Natural killer cell (primary cell): Measurements from ENCODE around the gene TMBIM4. TPM values are rescaled to one million over a fixed set of nuclear protein-coding genes. Genes with fewer than 3 reads are reported as not detected.

ENCODE experiments used
- ATAC-seq, 3 donors: fragments of 150-1000 bp in 2 of 3; fragments of 200-7000 bp in 1 of 3; cut with Tn5 transposase; 1 replicate in 1 of 3; 2 replicates in 2 of 3; pipeline ENCODE4 v1.10.0; 2021; ENCODE audit warnings: mild to moderate bottlenecking in 2 of 3, moderate library complexity in 2 of 3
- DNase-seq, 2 donors: peaks; one replicate each; pipeline versions ENCODE4 v3.0.0 to v3.0.0-alpha.2; 2013 to 2021; ENCODE audit warnings: mixed read lengths in 1 of 2
- H3K27ac ChIP-seq: one replicate; pipeline ENCODE4 v1.5.1; 2013; ENCODE audit warnings: mild to moderate bottlenecking, low read length
- H3K27me3 ChIP-seq: one replicate; pipeline ENCODE4 v1.6.1; 2013; ENCODE audit warnings: low read length; ENCODE audit not compliant: control insufficient read depth, insufficient read depth
- H3K36me3 ChIP-seq: one replicate; pipeline ENCODE4 v1.6.1; 2013; ENCODE audit warnings: low read length; ENCODE audit not compliant: control insufficient read depth, insufficient read depth
- H3K4me1 ChIP-seq: one replicate; pipeline ENCODE4 v1.6.1; 2013; ENCODE audit warnings: low read length; ENCODE audit not compliant: control insufficient read depth, insufficient read depth
- H3K4me3 ChIP-seq: one replicate; pipeline ENCODE4 v1.5.1; 2013; ENCODE audit warnings: low read length
- H3K9me3 ChIP-seq: one replicate; pipeline ENCODE4 v1.6.1; 2013; ENCODE audit warnings: low read length; ENCODE audit not compliant: control insufficient read depth, insufficient read depth
- H3K27ac Mint-ChIP-seq, 2 donors: one replicate each; pipeline ENCODE4 v1.8.0; 2022; ENCODE audit warnings: mild to moderate bottlenecking in 2 of 2, mixed read lengths in 2 of 2, moderate library complexity in 1 of 2
- H3K27me3 Mint-ChIP-seq, 2 donors: one replicate each; pipeline ENCODE4 v1.8.0; 2022; ENCODE audit warnings: low read depth in 2 of 2, mixed read lengths in 2 of 2
- H3K36me3 Mint-ChIP-seq: one replicate; pipeline ENCODE4 v1.8.0; 2022; ENCODE audit warnings: mixed read lengths
- H3K4me1 Mint-ChIP-seq, 2 donors: one replicate each; pipeline ENCODE4 v1.8.0; 2022; ENCODE audit warnings: mixed read lengths in 2 of 2
- H3K4me3 Mint-ChIP-seq: one replicate; pipeline ENCODE4 v1.8.0; 2022; ENCODE audit warnings: mild to moderate bottlenecking, moderate library complexity, mixed read lengths
- H3K9me3 Mint-ChIP-seq, 2 donors: one replicate each; pipeline ENCODE4 v1.8.0; 2022; ENCODE audit warnings: mixed read lengths in 2 of 2
- WGBS: methylation state at CpG from one replicate; pipeline ENCODE4 v1.1.7; 2013; ENCODE audit warnings: missing lambda C conversion rate; ENCODE audit not compliant: insufficient coverage; 5-methylcytosine and 5-hydroxymethylcytosine counted together
- intact Hi-C: fragments of 100-400 bp; cut with micrococcal nuclease; formaldehyde crosslinking; loops from one replicate; pipeline ENCODE4 v1.14.2; 2022
- total RNA-seq, 4 donors: library from RNA; stranded (reverse); fragments of 120-200 nt in 1 of 4; gene quantifications; one replicate each; pipeline versions ENCODE4 v1.2.3 to v1.2.4, GENCODE V29; 2013 to 2022
- TF ChIP-seq, protein P1 (sequence below): fragments of 200-600 bp; IDR thresholded peaks from one replicate; pipeline ENCODE4 v1.8.0; 2022; ENCODE audit warnings: antibody characterized with exemption

The TMBIM4 gene
- total RNA-seq, 3 donors from 2014 or later (not counting 1 experiment from before 2014, with no cell fraction given): 46.6 to 72.0 (median 63.2) TPM

DNA sequence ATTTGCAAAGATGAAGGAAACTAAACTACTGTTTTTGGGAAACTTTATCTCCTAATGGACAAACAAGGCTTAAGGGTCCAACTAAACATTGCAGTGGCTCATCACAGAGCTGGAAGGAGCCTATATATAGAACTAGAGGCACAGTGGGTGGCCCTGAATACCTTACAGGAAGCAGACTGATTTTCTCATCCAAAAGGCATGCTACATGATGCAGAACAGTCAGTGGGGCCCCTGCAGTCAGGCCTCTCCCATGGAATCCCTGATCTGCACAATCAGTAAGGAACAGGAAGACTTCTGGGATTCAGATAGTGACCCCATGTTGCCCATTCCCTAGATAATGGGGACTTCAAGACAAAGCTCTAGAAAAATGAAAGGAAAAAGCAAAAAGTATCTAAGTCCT lies 37.4 kb downstream of the TMBIM4 start:
- Mint-ChIP-seq H3K27me3 (no peaks in the 10 kb centered on the region), H3K9me3 (no peaks in the 10 kb centered on the region), H3K27ac (no peak overlapping the region), H3K36me3 (peaks cover 5% of the 10 kb centered on the region), H3K4me3 (peak overlapping the region; percentile 61), H3K4me1 (peaks cover 39 to 46% of the 10 kb centered on the region in 2 donors)
- Histone ChIP-seq H3K27me3 (no peaks in the 10 kb centered on the region), H3K27ac (no peak overlapping the region), H3K4me1 (peaks cover 10% of the 10 kb centered on the region), H3K4me3 (no peak overlapping the region), H3K9me3 (no peaks in the 10 kb centered on the region), H3K36me3 (peaks cover 24% of the 10 kb centered on the region)
- TF ChIP-seq, protein P1, sequence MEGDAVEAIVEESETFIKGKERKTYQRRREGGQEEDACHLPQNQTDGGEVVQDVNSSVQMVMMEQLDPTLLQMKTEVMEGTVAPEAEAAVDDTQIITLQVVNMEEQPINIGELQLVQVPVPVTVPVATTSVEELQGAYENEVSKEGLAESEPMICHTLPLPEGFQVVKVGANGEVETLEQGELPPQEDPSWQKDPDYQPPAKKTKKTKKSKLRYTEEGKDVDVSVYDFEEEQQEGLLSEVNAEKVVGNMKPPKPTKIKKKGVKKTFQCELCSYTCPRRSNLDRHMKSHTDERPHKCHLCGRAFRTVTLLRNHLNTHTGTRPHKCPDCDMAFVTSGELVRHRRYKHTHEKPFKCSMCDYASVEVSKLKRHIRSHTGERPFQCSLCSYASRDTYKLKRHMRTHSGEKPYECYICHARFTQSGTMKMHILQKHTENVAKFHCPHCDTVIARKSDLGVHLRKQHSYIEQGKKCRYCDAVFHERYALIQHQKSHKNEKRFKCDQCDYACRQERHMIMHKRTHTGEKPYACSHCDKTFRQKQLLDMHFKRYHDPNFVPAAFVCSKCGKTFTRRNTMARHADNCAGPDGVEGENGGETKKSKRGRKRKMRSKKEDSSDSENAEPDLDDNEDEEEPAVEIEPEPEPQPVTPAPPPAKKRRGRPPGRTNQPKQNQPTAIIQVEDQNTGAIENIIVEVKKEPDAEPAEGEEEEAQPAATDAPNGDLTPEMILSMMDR: no peak
- intact Hi-C loops: loop anchor here (10.0 kb wide), 1 partner anchor 172 kb away; the partner anchor contains the start of gene HELB
- DNase-seq (no peak), ATAC-seq (no peak)

DNA sequence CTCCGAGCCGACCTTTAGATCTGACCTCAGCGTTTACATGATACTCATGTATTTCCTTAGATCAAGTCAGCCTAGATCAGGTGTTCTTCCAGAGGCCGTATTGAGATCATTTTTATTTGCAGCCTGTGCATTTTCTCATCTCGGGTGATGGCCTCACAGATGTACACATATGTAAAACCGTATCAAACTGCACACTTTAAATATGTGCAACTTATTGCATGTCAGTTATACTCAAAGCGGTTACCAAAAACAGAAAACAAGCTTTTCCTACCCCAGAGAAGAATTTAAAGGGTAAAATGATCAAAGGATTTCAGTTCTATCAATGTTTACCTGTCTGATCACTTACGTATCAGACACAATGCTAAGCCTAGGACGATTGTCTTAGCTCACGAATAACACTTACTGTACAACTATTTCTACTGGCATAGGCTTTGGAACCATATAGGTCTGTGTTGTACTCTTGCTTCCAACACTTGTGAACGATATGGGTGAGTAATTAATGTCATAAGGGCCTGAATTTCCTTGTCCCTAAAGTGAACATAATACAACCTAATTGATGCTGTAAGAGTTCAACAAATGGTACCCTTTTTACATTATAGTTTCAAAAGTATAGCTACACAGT lies 38.6 kb downstream of the TMBIM4 start:
- Histone ChIP-seq H3K9me3 (no peaks in the 10 kb centered on the region), H3K4me1 (peaks cover 10% of the 10 kb centered on the region), H3K36me3 (peaks cover 21% of the 10 kb centered on the region), H3K4me3 (peak overlapping the region; percentile 79), H3K27ac (peak overlapping the region; percentile 91), H3K27me3 (no peaks in the 10 kb centered on the region)
- intact Hi-C loops: loop anchor here (2.0 to 10.0 kb wide), 2 partner anchors 38 to 174 kb away; partner anchors contain the start of genes HELB and TMBIM4
- Mint-ChIP-seq H3K36me3 (peaks cover 8% of the 10 kb centered on the region), H3K4me1 (peaks cover 46 to 54% of the 10 kb centered on the region in 2 donors), H3K27me3 (no peaks in the 10 kb centered on the region), H3K9me3 (no peaks in the 10 kb centered on the region), H3K4me3 (peak overlapping the region; percentile 96), H3K27ac (peak overlapping the region; percentile 96 to 97)
- DNase-seq: no peak
- 12% methylated on average over 9 of the region's 11 CpGs for WGBS
- no peak for ATAC-seq
- TF ChIP-seq, protein P1: no peak

DNA sequence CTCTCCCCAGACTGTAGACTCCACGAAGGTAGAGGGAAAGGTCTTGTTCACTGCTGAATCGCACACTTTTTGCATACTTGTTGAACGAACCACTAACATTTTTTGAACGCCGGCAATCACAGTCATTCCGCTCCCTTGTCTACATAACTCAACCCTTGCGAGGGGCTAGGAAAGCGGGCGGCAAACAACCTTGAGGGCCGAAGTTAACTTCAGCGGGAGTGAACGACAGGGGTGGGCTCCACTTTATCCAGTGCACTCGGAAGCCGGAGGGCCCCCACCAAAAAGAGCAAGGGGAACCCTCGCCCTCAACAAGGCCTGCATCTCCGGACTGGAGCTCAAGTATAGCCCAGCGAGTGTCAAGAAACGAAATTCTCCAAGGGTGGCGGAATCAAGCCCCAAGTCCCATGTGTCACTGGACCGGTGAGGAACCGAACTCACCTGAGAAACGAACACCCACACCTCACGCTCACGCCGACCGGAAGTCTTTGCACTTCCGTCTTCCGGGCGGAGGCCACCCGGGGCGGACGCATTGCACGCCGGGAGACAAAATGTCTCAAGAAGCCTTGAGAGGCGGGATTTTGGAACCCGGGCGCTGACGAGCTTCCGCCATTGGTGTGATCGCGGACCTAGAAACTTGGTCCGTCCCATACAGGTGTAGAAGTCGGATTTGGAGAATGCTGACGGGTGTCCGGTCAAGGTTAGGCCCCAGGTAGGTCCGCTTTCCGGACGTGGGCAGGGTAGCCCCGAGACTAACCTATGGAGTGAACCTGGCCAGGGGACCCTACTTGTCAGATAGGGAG lies 39.3 kb downstream of the TMBIM4 start, which contains the start of gene LLPH:
Gene LLPH, minus strand, starts transcription at position 484 of the 800 bp plus-strand sequence. CDS start 1,644 bp downstream, outside the sequence.
- peak within 1 kb of the TSS; percentile 96 for H3K4me3 Mint-ChIP-seq
- H3K36me3 ChIP-seq: peaks cover 22% of the 10 kb centered on the region
- H3K27me3 Mint-ChIP-seq: no peaks in the 10 kb centered on the region
- peaks cover 50 to 58% of the 10 kb centered on the region in 2 donors for H3K4me1 Mint-ChIP-seq
- under 1% methylated on average over 49 of the region's 49 CpGs for WGBS
- DNase-seq: peak; percentile 79 to 94
- H3K4me1 ChIP-seq: peaks cover 10% of the 10 kb centered on the region
- peaks cover 8% of the 10 kb centered on the region for H3K36me3 Mint-ChIP-seq
- H3K27ac Mint-ChIP-seq: peak within 1 kb of the TSS; percentile 96 to 97
- TF ChIP-seq, protein P1: no peak
- H3K27me3 ChIP-seq: no peaks in the 10 kb centered on the region
- no peaks in the 10 kb centered on the region for H3K9me3 ChIP-seq
- intact Hi-C loops: loop anchor here (2.0 to 10.0 kb wide), 2 partner anchors 38 to 174 kb away; partner anchors contain the start of genes HELB and TMBIM4
- ATAC-seq: peak; percentile 95 to 97 (median 97)
- H3K9me3 Mint-ChIP-seq: no peaks in the 10 kb centered on the region
- peak within 1 kb of the TSS; percentile 79 for H3K4me3 ChIP-seq
- peak within 1 kb of the TSS; percentile 91 for H3K27ac ChIP-seq
